Measurements from ENCODE around the gene ARPC1B.
"Not testable (repeated sequence)": the region's sequence is repeated elsewhere in the genome, so short reads cannot be mapped to it uniquely, and the experiment has no call there.

ARPC1B gene

DNA sequence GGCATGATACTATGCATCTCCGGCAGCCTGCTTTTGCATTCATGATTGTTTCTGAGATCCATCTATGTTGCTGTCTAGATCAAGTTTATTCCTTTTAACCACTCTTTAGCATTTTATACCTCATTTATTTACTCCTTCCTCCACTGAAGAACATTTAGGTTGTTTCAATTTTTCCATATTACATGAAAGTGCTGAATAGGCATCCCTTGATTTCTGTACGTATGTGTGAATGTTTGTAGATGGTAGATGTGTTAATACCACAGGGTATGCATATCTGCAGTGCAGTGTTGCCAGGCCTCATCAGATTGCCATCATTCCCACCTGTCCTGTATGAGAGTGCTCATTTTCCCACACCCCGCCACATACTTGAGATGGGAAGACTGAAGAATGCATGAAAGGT lies 34.9 kb upstream of the ARPC1B start:
- TF ChIP-seq CTCF (IDR thresholded peaks at IDR 0.05; ENCODE audit: extremely low read depth, insufficient read depth, missing control alignments), result no peak
- in situ Hi-C loops (cut with MboI; ENCODE audit: low pct_unique_long_range_greater_than_20kb, low sequenced_read_pairs, unreplicated experiment), result no loop called here

DNA sequence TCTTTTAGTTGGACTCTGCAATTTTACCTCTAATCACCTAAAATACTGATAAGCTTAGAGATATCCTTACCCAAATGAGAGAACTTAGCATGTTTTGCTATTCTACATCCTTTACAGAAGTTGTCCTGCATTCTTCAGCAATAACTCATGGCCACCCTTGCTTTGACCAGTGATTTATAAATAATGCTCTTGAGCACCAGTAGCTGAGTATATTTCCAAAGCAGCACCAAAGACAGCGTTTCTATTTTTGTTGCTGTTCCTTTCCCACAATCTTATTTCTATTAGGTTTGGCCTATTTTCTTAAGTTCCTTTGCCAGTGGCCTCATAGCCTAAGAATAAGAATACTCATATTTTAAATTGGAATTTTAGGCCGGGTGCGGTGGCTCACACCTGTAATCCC lies 33.9 kb upstream of the ARPC1B start:
- in situ Hi-C loops (cut with MboI; ENCODE audit: low pct_unique_long_range_greater_than_20kb, low sequenced_read_pairs, unreplicated experiment), result no loop called here
- TF ChIP-seq CTCF (IDR thresholded peaks at IDR 0.05; ENCODE audit: extremely low read depth, insufficient read depth, missing control alignments), result no peak

More for the DNA sequence above, 34.9 kb upstream of the ARPC1B start:
- DNase-seq (ENCODE audit: low spot score), result no peak

DNA sequence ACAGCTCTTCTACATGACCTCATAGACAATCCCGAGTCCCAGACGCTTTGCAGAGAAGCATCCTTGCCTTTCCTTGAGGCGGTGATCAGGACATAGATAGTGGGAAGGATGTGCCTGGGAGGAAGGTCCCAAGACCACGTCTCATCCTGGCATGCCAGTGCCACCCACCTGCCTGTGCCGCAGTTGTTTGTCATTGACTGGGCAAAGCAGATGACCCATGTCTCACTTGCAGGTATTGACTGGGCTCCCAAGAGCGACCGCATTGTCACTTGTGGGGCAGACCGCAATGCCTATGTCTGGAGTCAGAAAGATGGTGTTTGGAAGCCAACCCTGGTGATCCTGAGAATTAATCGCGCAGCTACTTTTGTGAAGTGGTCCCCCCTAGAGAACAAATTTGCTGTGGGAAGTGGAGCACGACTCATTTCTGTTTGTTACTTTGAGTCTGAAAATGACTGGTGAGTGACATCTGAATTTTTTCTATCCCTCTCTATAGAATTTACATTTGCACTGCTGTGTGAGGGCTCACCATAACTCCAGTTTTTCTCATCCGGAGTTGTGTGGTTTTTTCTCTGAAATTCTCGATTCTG lies 30.4 kb upstream of the ARPC1B start:
- DNase-seq (ENCODE audit: low spot score), result no peak
- no peak for TF ChIP-seq CTCF (IDR thresholded peaks at IDR 0.05; ENCODE audit: extremely low read depth, insufficient read depth, missing control alignments)
- in situ Hi-C loops (cut with MboI; ENCODE audit: low pct_unique_long_range_greater_than_20kb, low sequenced_read_pairs, unreplicated experiment), result no loop called here

More for the DNA sequence above, 33.9 kb upstream of the ARPC1B start:
- no peak for DNase-seq (ENCODE audit: low spot score)

DNA sequence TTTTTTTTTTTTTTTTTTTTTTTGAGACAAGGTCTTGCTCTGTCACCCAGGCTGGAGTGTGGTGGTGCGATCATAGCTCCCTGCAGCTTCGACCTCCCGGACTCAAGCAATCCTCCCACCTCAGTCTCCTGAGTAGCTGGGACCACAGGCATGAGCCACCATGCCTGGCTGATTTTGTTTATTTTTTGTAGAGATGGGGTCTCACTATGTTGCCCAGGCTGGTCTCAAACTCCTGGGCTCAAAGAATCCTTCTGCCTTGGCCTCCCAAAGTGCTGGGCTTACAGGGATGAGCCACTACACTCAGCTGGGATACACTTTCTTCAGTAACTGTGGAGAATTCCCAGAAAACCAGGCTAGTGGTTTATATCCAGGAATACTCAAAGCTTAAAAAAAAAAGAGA lies 23.9 kb upstream of the ARPC1B start:
- DNase-seq (ENCODE audit: low spot score); in situ Hi-C loops (cut with MboI; ENCODE audit: low pct_unique_long_range_greater_than_20kb, low sequenced_read_pairs, unreplicated experiment): not testable (repeated sequence)

DNA sequence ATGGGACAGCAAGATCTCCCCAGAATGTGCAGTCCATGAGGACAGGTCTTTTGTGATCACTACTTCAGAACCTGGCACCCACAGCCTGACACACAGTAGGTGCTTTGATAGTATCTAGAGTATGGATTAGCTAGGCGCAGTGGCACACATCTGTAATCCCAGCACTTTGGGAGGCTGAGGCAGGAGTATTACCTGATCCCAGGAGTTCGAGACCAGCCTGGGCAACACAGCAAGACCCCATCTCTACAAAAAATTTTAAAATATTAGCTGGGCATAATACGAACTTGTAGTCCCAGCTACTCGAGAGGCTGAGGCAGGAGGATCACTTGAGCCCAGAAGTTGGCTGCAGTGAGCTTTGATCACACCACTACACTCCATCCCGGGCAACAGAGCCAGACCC lies 22.3 kb upstream of the ARPC1B start:
- in situ Hi-C loops (cut with MboI; ENCODE audit: low pct_unique_long_range_greater_than_20kb, low sequenced_read_pairs, unreplicated experiment), result no loop called here
- TF ChIP-seq CTCF (IDR thresholded peaks at IDR 0.05; ENCODE audit: extremely low read depth, insufficient read depth, missing control alignments), result no peak
- DNase-seq (ENCODE audit: low spot score), result no peak

DNA sequence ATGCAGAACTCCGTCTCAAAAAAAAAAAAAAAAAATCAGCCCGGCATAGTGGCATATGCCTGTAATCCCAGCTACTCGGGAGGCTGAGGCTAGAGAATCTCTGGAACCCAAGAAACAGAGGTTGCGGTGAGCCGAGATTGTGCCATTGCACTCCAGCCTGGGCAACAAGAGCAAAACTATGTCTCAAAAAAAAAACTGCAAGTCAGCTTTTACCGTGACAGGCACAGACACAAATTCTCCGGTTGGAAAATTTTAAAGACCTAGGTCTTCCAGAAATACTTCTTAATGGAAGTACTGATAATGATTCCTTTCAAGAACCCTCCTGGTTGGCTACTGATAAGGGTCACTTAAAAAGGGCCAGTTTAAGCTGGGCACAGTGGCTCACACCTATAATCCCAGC lies 19.4 kb upstream of the ARPC1B start:
- in situ Hi-C loops (cut with MboI; ENCODE audit: low pct_unique_long_range_greater_than_20kb, low sequenced_read_pairs, unreplicated experiment), result no loop called here
- TF ChIP-seq CTCF (IDR thresholded peaks at IDR 0.05; ENCODE audit: extremely low read depth, insufficient read depth, missing control alignments), result no peak

GRCh38 chr7:99357701-99358490 lies 16.6 kb upstream of the ARPC1B start:
- in situ Hi-C loops (cut with MboI; ENCODE audit: low pct_unique_long_range_greater_than_20kb, low sequenced_read_pairs, unreplicated experiment), result no loop called here
- DNase-seq (ENCODE audit: low spot score), result no peak
- TF ChIP-seq CTCF (IDR thresholded peaks at IDR 0.05; ENCODE audit: extremely low read depth, insufficient read depth, missing control alignments), result no peak

More for the DNA sequence above, 19.4 kb upstream of the ARPC1B start:
- DNase-seq (ENCODE audit: low spot score), result no peak

- in situ Hi-C loops (cut with MboI; ENCODE audit: low pct_unique_long_range_greater_than_20kb, low sequenced_read_pairs, unreplicated experiment); DNase-seq (ENCODE audit: low spot score): not testable (repeated sequence)
Observed at GRCh38 chr7:99358521-99358920, 16.0 kb upstream of the ARPC1B start.

All from GM13977 (cell line).